H9 (cell line): Measurements from ENCODE around the gene CAPZA2. TPM values are rescaled to one million over a fixed set of nuclear protein-coding genes. Genes with fewer than 3 reads are reported as not detected.

Experiments
- DNase-seq: peaks from one replicate; pipeline ENCODE4 v3.0.0-alpha.2; 2017
- H2AFZ ChIP-seq: one replicate; pipeline ENCODE4 v1.6.1; 2013; ENCODE audit warnings: mild to moderate bottlenecking, low read length, control low read depth, moderate library complexity
- H2AK5ac ChIP-seq: 2 replicates; pipeline ENCODE4 v1.6.1; 2013; ENCODE audit warnings: low read length, control low read depth, mixed read lengths; ENCODE audit not compliant: insufficient read length
- H2BK120ac ChIP-seq: one replicate; pipeline ENCODE4 v1.6.1; 2013; ENCODE audit warnings: low read depth, mild to moderate bottlenecking, low read length, control low read depth, inconsistent platforms; ENCODE audit not compliant: poor library complexity, severe bottlenecking
- H2BK12ac ChIP-seq: 2 replicates; pipeline ENCODE4 v1.6.1; 2013; ENCODE audit warnings: low read length, control low read depth, mixed read lengths, low read depth; ENCODE audit not compliant: insufficient read length
- H2BK15ac ChIP-seq: 2 replicates; pipeline ENCODE4 v1.6.1; 2013; ENCODE audit warnings: low read depth, low read length, control low read depth
- H2BK20ac ChIP-seq: one replicate; pipeline ENCODE4 v1.6.1; 2013; ENCODE audit warnings: low read depth, mild to moderate bottlenecking, low read length, control low read depth, inconsistent platforms; ENCODE audit not compliant: poor library complexity, severe bottlenecking
- H2BK5ac ChIP-seq: 2 replicates; pipeline ENCODE4 v1.6.1; 2013; ENCODE audit warnings: low read length, control low read depth, mixed read lengths; ENCODE audit not compliant: insufficient read length
- H3K14ac ChIP-seq: 2 replicates; pipeline ENCODE4 v1.6.1; 2013; ENCODE audit warnings: low read length, control low read depth; ENCODE audit not compliant: insufficient read depth
- H3K18ac ChIP-seq: 2 replicates; pipeline ENCODE4 v1.6.1; 2013; ENCODE audit warnings: low read depth, mild to moderate bottlenecking, mixed read lengths, low read length, control low read depth; ENCODE audit not compliant: insufficient read length
- H3K23ac ChIP-seq: 2 replicates; pipeline ENCODE4 v1.6.1; 2013; ENCODE audit warnings: low read length, control low read depth, mixed read lengths, low read depth; ENCODE audit not compliant: insufficient read length
- H3K23me2 ChIP-seq: 2 replicates; pipeline ENCODE4 v1.6.1; 2013; ENCODE audit warnings: low read depth, mild to moderate bottlenecking, mixed read lengths, low read length, control low read depth; ENCODE audit not compliant: insufficient read length, poor library complexity, severe bottlenecking
- H3K27ac ChIP-seq: 2 replicates; pipeline ENCODE4 v1.5.1; 2013; ENCODE audit warnings: low read length, control low read depth, mixed read lengths, low read depth; ENCODE audit not compliant: insufficient read length
- H3K27me3 ChIP-seq: 2 replicates; pipeline ENCODE4 v1.6.1; 2013; ENCODE audit warnings: low read length, control low read depth, inconsistent platforms; ENCODE audit not compliant: insufficient read depth
- H3K4ac ChIP-seq: 2 replicates; pipeline ENCODE4 v1.6.1; 2013; ENCODE audit warnings: low read depth, mild to moderate bottlenecking, control low read depth, inconsistent platforms, low read length, moderate library complexity
- H3K4me1 ChIP-seq: 2 replicates; pipeline ENCODE4 v1.6.1; 2013; ENCODE audit warnings: low read length, control low read depth, inconsistent platforms; ENCODE audit not compliant: insufficient read depth
- H3K4me2 ChIP-seq: 2 replicates; pipeline ENCODE4 v1.6.1; 2013; ENCODE audit warnings: low read length, control low read depth, mixed read lengths; ENCODE audit not compliant: insufficient read length, insufficient read depth
- H3K56ac ChIP-seq: 2 replicates; pipeline ENCODE4 v1.6.1; 2013; ENCODE audit warnings: low read depth, mild to moderate bottlenecking, mixed read lengths, low read length, control low read depth; ENCODE audit not compliant: insufficient read length
- H3K79me1 ChIP-seq: 2 replicates; pipeline ENCODE4 v1.6.1; 2013; ENCODE audit warnings: low read depth, mild to moderate bottlenecking, moderate library complexity, low read length, control low read depth, inconsistent platforms; ENCODE audit not compliant: insufficient read depth, poor library complexity, severe bottlenecking
- H3K79me2 ChIP-seq: 2 replicates; pipeline ENCODE4 v1.6.1; 2013; ENCODE audit warnings: low read length, control low read depth, inconsistent platforms; ENCODE audit not compliant: insufficient read depth
- H3K9ac ChIP-seq: 2 replicates; pipeline ENCODE4 v1.6.1; 2013; ENCODE audit warnings: low read length, control low read depth, mixed read lengths; ENCODE audit not compliant: insufficient read length; ENCODE audit errors: extremely low read depth
- H3K9me3 ChIP-seq: one replicate; pipeline ENCODE4 v1.6.1; 2013; ENCODE audit warnings: low read depth, low read length, inconsistent platforms; ENCODE audit not compliant: control insufficient read depth
- H3T11ph ChIP-seq: one replicate; pipeline ENCODE4 v1.6.1; 2013; ENCODE audit warnings: mild to moderate bottlenecking, low read length, control low read depth, inconsistent platforms
- H4K20me1 ChIP-seq: one replicate; pipeline ENCODE4 v1.6.1; 2013; ENCODE audit not compliant: control insufficient read depth, insufficient read length, insufficient read depth
- H4K5ac ChIP-seq: 2 replicates; pipeline ENCODE4 v1.6.1; 2013; ENCODE audit warnings: low read depth, mild to moderate bottlenecking, mixed read lengths, low read length, control low read depth; ENCODE audit not compliant: insufficient read length
- H4K8ac ChIP-seq: replicated peaks from 2 replicates; pipeline ENCODE4 v1.6.1; 2013; ENCODE audit warnings: low read length, control low read depth, mixed read lengths, low read depth; ENCODE audit not compliant: insufficient read length
- H4K91ac ChIP-seq: 2 replicates; pipeline ENCODE4 v1.6.1; 2013; ENCODE audit warnings: low read depth, mild to moderate bottlenecking, moderate library complexity, mixed read lengths, low read length, control low read depth; ENCODE audit not compliant: insufficient read length
- H3K27ac Mint-ChIP-seq, 3 experiments: 2 replicates in 2 of 3; 3 replicates in 1 of 3; pipeline ENCODE4 v1.8.0; 2020 to 2021; ENCODE audit warnings: mixed read lengths in 3 of 3, mild to moderate bottlenecking in 1 of 3, moderate library complexity in 1 of 3
- H3K27me3 Mint-ChIP-seq: 2 replicates; pipeline ENCODE4 v1.8.0; 2021; ENCODE audit warnings: low read depth, mild to moderate bottlenecking, moderate library complexity, mixed read lengths
- H3K36me3 Mint-ChIP-seq, 3 experiments: 2 replicates in 2 of 3; 3 replicates in 1 of 3; pipeline ENCODE4 v1.8.0; 2020 to 2021; ENCODE audit warnings: low read depth in 3 of 3, mixed read lengths in 3 of 3; ENCODE audit not compliant: insufficient read depth in 1 of 3
- H3K4me1 Mint-ChIP-seq, 2 experiments: 2 replicates each; pipeline ENCODE4 v1.8.0; 2020; ENCODE audit warnings: mixed read lengths in 2 of 2
- H3K4me3 Mint-ChIP-seq, 2 experiments: 2 replicates in 1 of 2; 3 replicates in 1 of 2; pipeline ENCODE4 v1.8.0; 2020 to 2021; ENCODE audit warnings: mild to moderate bottlenecking in 2 of 2, mixed read lengths in 2 of 2, moderate library complexity in 1 of 2
- H3K9me3 Mint-ChIP-seq, 2 experiments: 2 replicates in 1 of 2; 3 replicates in 1 of 2; pipeline ENCODE4 v1.8.0; 2020; ENCODE audit warnings: mild to moderate bottlenecking in 2 of 2, mixed read lengths in 2 of 2, moderate library complexity in 1 of 2
- CTCF ChIP-seq: fragments of 200-600 bp; sonication (generic); conservative IDR thresholded peaks from 3 replicates; pipeline ENCODE4 v1.8.0; 2021; ENCODE audit warnings: antibody characterized with exemption, mild to moderate bottlenecking
- WGBS: extraction: QIAGEN DNeasy Blood & Tissue Kit; methylation state at CpG from one replicate; pipeline ENCODE4 v1.1.7; 2013; ENCODE audit warnings: missing lambda C conversion rate, low lambda C conversion rate, mixed read lengths; ENCODE audit not compliant: insufficient read length; ENCODE audit errors: extremely low coverage; 5-methylcytosine and 5-hydroxymethylcytosine counted together
- total RNA-seq: library from RNA; stranded (reverse); gene quantifications from 2 replicates; pipeline ENCODE4 v1.2.1, GENCODE V29; 2021

CAPZA2 gene
- total RNA-seq, 1 experiment from 2014 or later, result 131 TPM

- no peaks in the 10 kb centered on the region for H3K79me2 ChIP-seq
- H3K9me3 Mint-ChIP-seq, result no peaks in the 10 kb centered on the region
- H4K91ac ChIP-seq, result no peak overlapping the region
- H3K18ac ChIP-seq, result no peak overlapping the region
- H3K27ac ChIP-seq, result no peak overlapping the region
- H2BK12ac ChIP-seq, result no peak overlapping the region
- no peak overlapping the region for H3K4me3 Mint-ChIP-seq
- no peak overlapping the region for H2BK120ac ChIP-seq
- H3K4ac ChIP-seq, result no peak overlapping the region
- no peak overlapping the region for H3T11ph ChIP-seq
- H3K23ac ChIP-seq, result no peak overlapping the region
- no peaks in the 10 kb centered on the region; the same call in 1 of the 2 replicates for H3K27me3 ChIP-seq
- no peaks in the 10 kb centered on the region for H4K20me1 ChIP-seq
- H3K9ac ChIP-seq, result no peak overlapping the region
- no peak overlapping the region for H2BK15ac ChIP-seq
- no peaks in the 10 kb centered on the region for H3K23me2 ChIP-seq
- no peak overlapping the region for H3K27ac Mint-ChIP-seq
- peaks cover 5 to 9% of the 10 kb centered on the region in 2 experiments for H3K4me1 Mint-ChIP-seq
- H3K56ac ChIP-seq, result no peak overlapping the region
- no peak for DNase-seq
- WGBS, result no CpG with 5 or more reads among the region's 7 CpGs
- no peak for TF ChIP-seq CTCF
- H4K8ac ChIP-seq, result no peak overlapping the region
- H2AFZ ChIP-seq, result no peak overlapping the region
- H3K9me3 ChIP-seq, result no peaks in the 10 kb centered on the region
- no peak overlapping the region for H3K4me2 ChIP-seq
- no peaks in the 10 kb centered on the region for H3K4me1 ChIP-seq
- H3K27me3 Mint-ChIP-seq, result peaks cover 9% of the 10 kb centered on the region
- no peak overlapping the region for H2AK5ac ChIP-seq
- no peak overlapping the region for H2BK20ac ChIP-seq
- no peak overlapping the region for H4K5ac ChIP-seq
- H3K36me3 Mint-ChIP-seq, result no peaks in the 10 kb centered on the region
- H3K79me1 ChIP-seq, result no peaks in the 10 kb centered on the region
- H2BK5ac ChIP-seq, result no peak overlapping the region
- H3K14ac ChIP-seq, result no peak overlapping the region
These were observed 70.2 kb downstream of the CAPZA2 start for GRCh38 chr7:116932566-116932965.
